Parathyroid adenoma (tissue), 2 donors: ENCODE results near the gene LRRC8C.

Experiments used
- H2AFZ ChIP-seq: fragments of 300-600 bp; sonication (generic); one replicate; pipeline ENCODE4 v1.7.0; 2017; ENCODE audit warnings: antibody characterized with exemption, mild to moderate bottlenecking
- H3K27ac ChIP-seq: fragments of 300-600 bp; sonication (generic); one replicate; pipeline ENCODE4 v1.7.0; 2017
- H3K27me3 ChIP-seq: fragments of 300-600 bp; sonication (generic); one replicate; pipeline ENCODE4 v1.7.0; 2017; ENCODE audit warnings: low read length; ENCODE audit not compliant: control insufficient read depth, insufficient read depth
- H3K36me3 ChIP-seq: fragments of 300-600 bp; sonication (generic); one replicate; pipeline ENCODE4 v1.7.0; 2017; ENCODE audit warnings: low read length; ENCODE audit not compliant: control insufficient read depth, insufficient read depth
- H3K4me1 ChIP-seq: fragments of 300-600 bp; sonication (generic); one replicate; pipeline ENCODE4 v1.7.0; 2017; ENCODE audit warnings: control low read depth
- H3K4me2 ChIP-seq: fragments of 300-600 bp; sonication (generic); one replicate; pipeline ENCODE4 v1.7.0; 2017; ENCODE audit warnings: low read length
- H3K4me3 ChIP-seq: fragments of 300-600 bp; sonication (generic); one replicate; pipeline ENCODE4 v1.7.0; 2017; ENCODE audit warnings: low read depth, low read length
- H3K79me2 ChIP-seq: fragments of 300-600 bp; sonication (generic); one replicate; pipeline ENCODE4 v1.7.0; 2017; ENCODE audit warnings: control low read depth
- H3K9ac ChIP-seq: fragments of 300-600 bp; sonication (generic); one replicate; pipeline ENCODE4 v1.7.0; 2017; ENCODE audit warnings: mild to moderate bottlenecking
- H3K9me3 ChIP-seq: fragments of 300-600 bp; sonication (generic); one replicate; pipeline ENCODE4 v1.7.0; 2017; ENCODE audit warnings: low read length; ENCODE audit not compliant: control insufficient read depth
- TF ChIP-seq, protein P1 (sequence below): fragments of 300-600 bp; sonication (generic); IDR thresholded peaks from one replicate; pipeline ENCODE4 v1.7.0; 2017; ENCODE audit warnings: antibody characterized with exemption, mild to moderate bottlenecking
- donor health status: primary hyperparathyroidism.

LRRC8C gene

DNA sequence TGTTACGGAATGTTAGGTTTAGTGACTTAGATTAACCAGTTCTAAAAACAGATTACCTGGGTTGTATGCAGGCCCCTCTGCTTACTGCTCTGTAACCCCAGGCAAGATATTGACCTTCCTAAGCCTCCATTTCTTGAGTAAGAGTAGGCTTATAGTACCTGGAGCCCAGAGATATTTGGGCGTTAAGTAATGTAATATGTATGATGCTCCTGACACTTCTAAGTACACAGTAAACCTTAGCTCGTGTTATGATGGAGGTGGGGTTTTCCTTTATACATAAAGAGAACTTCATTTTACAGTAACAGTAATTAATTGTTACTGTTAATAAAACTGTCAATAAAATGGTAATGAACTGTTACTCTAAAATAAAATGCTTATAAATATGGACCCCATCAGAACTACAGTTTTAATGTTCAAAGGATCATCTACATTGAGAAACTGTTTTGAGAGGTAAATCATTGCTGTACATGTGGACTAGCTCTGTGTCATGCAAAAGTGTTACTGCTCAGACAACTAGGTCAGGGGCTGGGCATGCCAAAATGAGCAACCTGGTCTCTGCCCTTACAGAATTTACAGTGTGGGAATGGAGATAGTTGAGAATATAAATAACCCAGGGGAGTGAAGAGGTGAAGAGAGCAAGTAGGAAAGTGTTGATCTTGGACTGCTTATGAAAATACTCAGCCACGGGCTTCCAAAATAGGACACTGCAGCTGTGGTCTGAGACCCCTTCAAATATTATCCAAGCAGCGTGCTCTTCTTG lies 26.6 kb downstream of the LRRC8C start:
- no peaks in the 10 kb centered on the region for H3K36me3 ChIP-seq
- no peaks in the 10 kb centered on the region for H3K27me3 ChIP-seq
- TF ChIP-seq, protein P1, sequence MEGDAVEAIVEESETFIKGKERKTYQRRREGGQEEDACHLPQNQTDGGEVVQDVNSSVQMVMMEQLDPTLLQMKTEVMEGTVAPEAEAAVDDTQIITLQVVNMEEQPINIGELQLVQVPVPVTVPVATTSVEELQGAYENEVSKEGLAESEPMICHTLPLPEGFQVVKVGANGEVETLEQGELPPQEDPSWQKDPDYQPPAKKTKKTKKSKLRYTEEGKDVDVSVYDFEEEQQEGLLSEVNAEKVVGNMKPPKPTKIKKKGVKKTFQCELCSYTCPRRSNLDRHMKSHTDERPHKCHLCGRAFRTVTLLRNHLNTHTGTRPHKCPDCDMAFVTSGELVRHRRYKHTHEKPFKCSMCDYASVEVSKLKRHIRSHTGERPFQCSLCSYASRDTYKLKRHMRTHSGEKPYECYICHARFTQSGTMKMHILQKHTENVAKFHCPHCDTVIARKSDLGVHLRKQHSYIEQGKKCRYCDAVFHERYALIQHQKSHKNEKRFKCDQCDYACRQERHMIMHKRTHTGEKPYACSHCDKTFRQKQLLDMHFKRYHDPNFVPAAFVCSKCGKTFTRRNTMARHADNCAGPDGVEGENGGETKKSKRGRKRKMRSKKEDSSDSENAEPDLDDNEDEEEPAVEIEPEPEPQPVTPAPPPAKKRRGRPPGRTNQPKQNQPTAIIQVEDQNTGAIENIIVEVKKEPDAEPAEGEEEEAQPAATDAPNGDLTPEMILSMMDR = no peak
- no peak overlapping the region for H3K9ac ChIP-seq
- no peaks in the 10 kb centered on the region for H3K4me1 ChIP-seq
- H3K79me2 ChIP-seq = no peaks in the 10 kb centered on the region
- no peak overlapping the region for H2AFZ ChIP-seq
- H3K27ac ChIP-seq = no peak overlapping the region
- no peaks in the 10 kb centered on the region for H3K9me3 ChIP-seq
- H3K4me3 ChIP-seq = no peak overlapping the region
- H3K4me2 ChIP-seq = no peak overlapping the region

DNA sequence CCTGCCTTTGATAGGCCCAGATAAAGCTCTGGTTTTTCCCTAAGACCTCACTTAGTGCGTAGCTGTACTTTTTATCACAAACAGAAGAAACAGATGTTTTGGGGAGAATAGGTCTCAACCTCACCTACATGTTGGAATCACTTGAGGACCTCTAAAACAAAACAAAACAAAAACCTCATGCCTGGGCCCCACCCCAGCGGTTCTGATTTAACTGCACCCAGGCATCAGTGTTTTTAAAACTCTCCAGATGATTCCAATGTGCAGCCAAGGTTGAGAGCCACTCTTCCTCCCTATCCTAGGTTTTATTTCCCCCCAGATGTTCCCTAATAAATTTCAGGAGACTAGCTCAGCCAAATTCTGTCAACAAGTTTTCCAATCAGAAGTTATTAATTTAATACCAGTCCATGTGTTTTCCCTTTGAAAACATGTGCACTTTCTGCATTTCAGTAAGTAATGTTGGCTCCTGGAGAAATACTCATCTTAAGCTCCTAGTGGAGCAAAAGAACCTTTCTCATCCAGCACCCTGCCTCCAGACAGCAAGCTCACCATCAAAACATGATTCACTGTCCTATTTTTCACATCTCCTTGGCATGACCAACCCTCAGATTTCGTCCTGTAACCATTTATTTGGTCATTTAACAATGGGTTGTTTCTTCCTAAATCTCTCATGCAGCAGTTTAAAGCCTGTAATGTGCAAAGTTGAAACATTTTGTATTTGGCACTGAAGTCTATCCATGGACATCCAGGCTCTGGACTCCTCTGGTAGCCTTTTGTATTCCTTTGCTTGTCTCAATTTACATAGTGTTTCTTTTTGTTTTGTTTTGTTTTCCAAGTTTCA lies 27.5 kb downstream of the LRRC8C start:
- no peaks in the 10 kb centered on the region for H3K36me3 ChIP-seq
- no peak overlapping the region for H3K4me3 ChIP-seq
- no peaks in the 10 kb centered on the region for H3K9me3 ChIP-seq
- H2AFZ ChIP-seq = no peak overlapping the region
- H3K27ac ChIP-seq = no peak overlapping the region
- TF ChIP-seq, protein P1 = no peak
- H3K9ac ChIP-seq = no peak overlapping the region
- no peak overlapping the region for H3K4me2 ChIP-seq
- no peaks in the 10 kb centered on the region for H3K27me3 ChIP-seq
- no peaks in the 10 kb centered on the region for H3K4me1 ChIP-seq
- no peaks in the 10 kb centered on the region for H3K79me2 ChIP-seq

DNA sequence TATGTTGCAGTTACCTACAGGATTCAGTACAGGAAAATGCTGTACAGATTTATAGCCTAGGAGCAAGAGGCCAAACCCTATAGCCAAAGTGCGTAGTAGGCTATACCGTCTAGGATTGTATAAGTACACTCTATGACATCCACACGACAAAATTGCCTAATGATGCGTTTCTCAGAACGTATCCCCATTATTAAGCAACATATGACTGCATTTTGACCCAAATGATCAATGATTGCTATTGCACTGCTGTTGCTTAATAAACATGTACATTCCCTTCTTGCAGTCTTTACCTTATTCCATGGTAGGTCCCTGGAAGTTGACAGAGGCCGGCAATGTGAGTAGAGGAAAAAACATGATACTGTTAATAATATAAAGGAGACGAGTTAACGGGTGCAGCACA lies 33.0 kb downstream of the LRRC8C start:
- no peaks in the 10 kb centered on the region for H3K79me2 ChIP-seq
- no peak overlapping the region for H3K9ac ChIP-seq
- no peaks in the 10 kb centered on the region for H3K4me1 ChIP-seq
- no peaks in the 10 kb centered on the region for H3K9me3 ChIP-seq
- no peak overlapping the region for H3K27ac ChIP-seq
- H2AFZ ChIP-seq = no peak overlapping the region
- H3K4me2 ChIP-seq = no peak overlapping the region
- TF ChIP-seq, protein P1 = no peak
- H3K36me3 ChIP-seq = no peaks in the 10 kb centered on the region
- no peak overlapping the region for H3K4me3 ChIP-seq
- H3K27me3 ChIP-seq = no peaks in the 10 kb centered on the region

DNA sequence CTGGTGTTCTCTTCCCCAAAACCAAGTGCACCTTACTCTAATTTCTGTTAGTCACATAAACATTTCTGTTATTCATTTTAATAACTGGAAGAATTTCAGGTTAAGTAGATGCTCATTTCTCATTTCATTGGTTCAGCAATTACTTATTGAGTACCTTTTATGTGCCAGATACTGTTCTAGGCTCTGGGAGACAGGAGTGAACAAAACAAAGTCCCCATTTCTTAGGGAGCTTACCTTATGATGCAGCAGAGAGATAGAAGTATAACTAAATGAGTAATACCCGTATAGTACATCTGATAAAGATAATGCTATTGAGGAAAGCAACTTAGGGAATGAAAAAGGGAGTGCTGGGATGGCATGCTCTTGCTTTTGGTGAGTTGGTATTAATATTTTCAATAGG lies 33.7 kb downstream of the LRRC8C start:
- no peaks in the 10 kb centered on the region for H3K4me1 ChIP-seq
- H3K9ac ChIP-seq = no peak overlapping the region
- H3K9me3 ChIP-seq = no peaks in the 10 kb centered on the region
- H3K27me3 ChIP-seq = no peaks in the 10 kb centered on the region
- no peaks in the 10 kb centered on the region for H3K36me3 ChIP-seq
- H3K27ac ChIP-seq = no peak overlapping the region
- H3K4me2 ChIP-seq = no peak overlapping the region
- H3K4me3 ChIP-seq = no peak overlapping the region
- no peaks in the 10 kb centered on the region for H3K79me2 ChIP-seq
- no peak overlapping the region for H2AFZ ChIP-seq
- TF ChIP-seq, protein P1 = no peak
